Measurements from ENCODE around the gene ADAMTS1.

Gene ADAMTS1

GRCh38 chr21:26845759-26846035, 488 bp upstream of the ADAMTS1 start:
- no peaks in the 10 kb centered on the region for H3K9me2 ChIP-seq (replicated peaks; ENCODE audit: insufficient read depth, low read length)
- no peaks in the 10 kb centered on the region for H3K9me3 ChIP-seq (ENCODE audit: insufficient read depth, low read length)
- no peak overlapping the region for H3K4me2 ChIP-seq (ENCODE audit: low read depth, low read length, poor library complexity, severe bottlenecking)
- no peak for TF ChIP-seq EZH2phosphoT487 (conservative IDR thresholded peaks at IDR 0.05; ENCODE audit: low read length)
- TF ChIP-seq, protein P1, sequence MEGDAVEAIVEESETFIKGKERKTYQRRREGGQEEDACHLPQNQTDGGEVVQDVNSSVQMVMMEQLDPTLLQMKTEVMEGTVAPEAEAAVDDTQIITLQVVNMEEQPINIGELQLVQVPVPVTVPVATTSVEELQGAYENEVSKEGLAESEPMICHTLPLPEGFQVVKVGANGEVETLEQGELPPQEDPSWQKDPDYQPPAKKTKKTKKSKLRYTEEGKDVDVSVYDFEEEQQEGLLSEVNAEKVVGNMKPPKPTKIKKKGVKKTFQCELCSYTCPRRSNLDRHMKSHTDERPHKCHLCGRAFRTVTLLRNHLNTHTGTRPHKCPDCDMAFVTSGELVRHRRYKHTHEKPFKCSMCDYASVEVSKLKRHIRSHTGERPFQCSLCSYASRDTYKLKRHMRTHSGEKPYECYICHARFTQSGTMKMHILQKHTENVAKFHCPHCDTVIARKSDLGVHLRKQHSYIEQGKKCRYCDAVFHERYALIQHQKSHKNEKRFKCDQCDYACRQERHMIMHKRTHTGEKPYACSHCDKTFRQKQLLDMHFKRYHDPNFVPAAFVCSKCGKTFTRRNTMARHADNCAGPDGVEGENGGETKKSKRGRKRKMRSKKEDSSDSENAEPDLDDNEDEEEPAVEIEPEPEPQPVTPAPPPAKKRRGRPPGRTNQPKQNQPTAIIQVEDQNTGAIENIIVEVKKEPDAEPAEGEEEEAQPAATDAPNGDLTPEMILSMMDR (IDR thresholded peaks at IDR 0.05; ENCODE audit: insufficient read depth, low read length, poor library complexity, severe bottlenecking) = no peak
- H3K79me2 ChIP-seq (ENCODE audit: insufficient read depth, low read length) = no peaks in the 10 kb centered on the region
- H2AFZ ChIP-seq (ENCODE audit: low read depth, low read length, severe bottlenecking) = no peak overlapping the region
- H3K27me3 ChIP-seq (ENCODE audit: low read length) = no peaks in the 10 kb centered on the region
- H3K27ac ChIP-seq (ENCODE audit: low read depth, low read length) = no peak overlapping the region
- H3K36me3 ChIP-seq (ENCODE audit: low read length) = no peaks in the 10 kb centered on the region
- H4K20me1 ChIP-seq (ENCODE audit: low read depth, low read length) = no peaks in the 10 kb centered on the region
- no peak overlapping the region for H3K4me3 ChIP-seq (ENCODE audit: insufficient read depth, low read length, poor library complexity, severe bottlenecking)
- H3K9ac ChIP-seq (ENCODE audit: low read length) = no peak overlapping the region
- no peaks in the 10 kb centered on the region for H3F3A ChIP-seq (ENCODE audit: insufficient read depth)

- no peaks in the 10 kb centered on the region for H3F3A ChIP-seq (ENCODE audit: insufficient read depth)
Measured at GRCh38 chr21:26844258-26845065, 747 bp downstream of the ADAMTS1 start.

GRCh38 chr21:26843933-26844257, 1.3 kb downstream of the ADAMTS1 start:
- Histone ChIP-seq H3K4me2 (ENCODE audit: low read depth, low read length, poor library complexity, severe bottlenecking) (no peak overlapping the region), H3K36me3 (ENCODE audit: low read length) (no peaks in the 10 kb centered on the region), H2AFZ (ENCODE audit: low read depth, low read length, severe bottlenecking) (no peak overlapping the region), H3K4me3 (ENCODE audit: insufficient read depth, low read length, poor library complexity, severe bottlenecking) (no peak overlapping the region), H3K27me3 (ENCODE audit: low read length) (no peaks in the 10 kb centered on the region), H4K20me1 (ENCODE audit: low read depth, low read length) (no peaks in the 10 kb centered on the region), H3K9me3 (ENCODE audit: insufficient read depth, low read length) (no peaks in the 10 kb centered on the region), H3K79me2 (ENCODE audit: insufficient read depth, low read length) (no peaks in the 10 kb centered on the region), H3K9ac (ENCODE audit: low read length) (no peak overlapping the region), H3F3A (ENCODE audit: insufficient read depth) (no peaks in the 10 kb centered on the region), H3K27ac (ENCODE audit: low read depth, low read length) (no peak overlapping the region), H3K9me2 (replicated peaks; ENCODE audit: insufficient read depth, low read length) (no peaks in the 10 kb centered on the region)
- TF ChIP-seq EZH2phosphoT487 (conservative IDR thresholded peaks at IDR 0.05; ENCODE audit: low read length) = no peak
- TF ChIP-seq, protein P1 (IDR thresholded peaks at IDR 0.05; ENCODE audit: insufficient read depth, low read length, poor library complexity, severe bottlenecking) = no peak

More at GRCh38 chr21:26844258-26845065, 747 bp downstream of the ADAMTS1 start:
- TF ChIP-seq, protein P1 (IDR thresholded peaks at IDR 0.05; ENCODE audit: insufficient read depth, low read length, poor library complexity, severe bottlenecking) = no peak
- TF ChIP-seq EZH2phosphoT487 (conservative IDR thresholded peaks at IDR 0.05; ENCODE audit: low read length) = no peak
- Histone ChIP-seq H4K20me1 (ENCODE audit: low read depth, low read length) (no peaks in the 10 kb centered on the region), H3K27ac (ENCODE audit: low read depth, low read length) (no peak overlapping the region), H3K27me3 (ENCODE audit: low read length) (no peaks in the 10 kb centered on the region), H3K9me2 (replicated peaks; ENCODE audit: insufficient read depth, low read length) (no peaks in the 10 kb centered on the region), H2AFZ (ENCODE audit: low read depth, low read length, severe bottlenecking) (no peak overlapping the region), H3K4me2 (ENCODE audit: low read depth, low read length, poor library complexity, severe bottlenecking) (no peak overlapping the region), H3K9ac (ENCODE audit: low read length) (no peak overlapping the region), H3K9me3 (ENCODE audit: insufficient read depth, low read length) (no peaks in the 10 kb centered on the region), H3K36me3 (ENCODE audit: low read length) (no peaks in the 10 kb centered on the region), H3K79me2 (ENCODE audit: insufficient read depth, low read length) (no peaks in the 10 kb centered on the region), H3K4me3 (ENCODE audit: insufficient read depth, low read length, poor library complexity, severe bottlenecking) (no peak overlapping the region)

Measured in SU-DHL-6 (cell line).